NCI-H1048 (cell line): ENCODE results near the gene PRTG.
A peak's percentile ranks its signal among the peaks of the same experiment; 100 is the strongest.
"Not testable (repeated sequence)": the region's sequence is repeated elsewhere in the genome, so short reads cannot be mapped to it uniquely, and the experiment has no call there.

ENCODE experiments used
- DNase-seq: peaks from one replicate; lab custom pipeline; 2025; lab: John Stamatoyannopoulos, UW

The PRTG gene

GRCh38 chr15:55630858-55631257 lies 112.1 kb downstream of the PRTG start:
- no peak for DNase-seq

DNA sequence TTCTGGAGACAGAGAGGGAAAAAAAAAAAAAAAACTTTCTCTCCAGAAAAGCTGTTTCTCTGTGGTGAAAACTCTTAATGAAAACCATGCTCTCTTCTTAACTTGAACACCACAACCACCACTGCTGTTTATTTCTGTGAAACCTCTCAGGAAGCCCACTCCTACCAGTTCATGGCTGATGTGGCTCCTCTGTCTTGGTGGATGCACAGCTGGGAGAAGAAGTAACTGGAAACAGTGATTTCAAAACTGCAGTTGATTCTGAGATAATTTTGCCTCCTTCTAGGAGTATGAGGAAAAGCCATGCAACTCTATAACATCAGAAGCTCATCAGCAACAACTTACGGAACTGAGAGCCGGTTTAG lies 114.6 kb downstream of the PRTG start:
- DNase-seq: no peak

DNA sequence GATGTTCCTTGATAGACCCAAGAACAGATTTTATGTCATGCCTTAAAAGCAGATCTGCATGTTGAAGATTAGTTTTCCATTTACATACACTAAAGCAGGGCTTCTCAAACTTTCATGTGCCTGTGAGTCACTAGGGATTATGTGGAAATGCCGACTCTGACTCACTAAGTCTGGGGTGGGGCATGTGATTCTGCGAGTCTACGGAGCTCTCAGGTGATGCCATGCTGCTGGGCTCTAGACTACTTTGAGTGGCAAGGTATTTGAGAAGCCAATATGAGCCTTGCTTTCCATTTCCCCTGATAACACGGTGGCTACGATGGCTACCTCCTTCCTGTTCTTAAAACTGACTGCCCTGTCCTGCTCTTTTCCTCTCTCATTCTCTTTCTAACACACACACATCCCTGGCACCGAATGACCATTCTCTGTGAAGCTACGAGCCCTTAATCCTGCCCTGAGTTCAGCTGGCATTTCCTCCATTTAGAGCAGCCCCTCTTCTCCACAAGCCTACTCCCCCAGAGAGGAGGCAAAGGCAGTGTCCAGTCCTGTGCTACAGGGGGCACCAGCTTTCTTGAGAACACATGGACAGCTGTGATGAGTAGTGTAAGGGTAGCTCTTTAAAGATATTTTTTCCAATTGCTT lies 115.1 kb downstream of the PRTG start:
- DNase-seq: no peak

DNA sequence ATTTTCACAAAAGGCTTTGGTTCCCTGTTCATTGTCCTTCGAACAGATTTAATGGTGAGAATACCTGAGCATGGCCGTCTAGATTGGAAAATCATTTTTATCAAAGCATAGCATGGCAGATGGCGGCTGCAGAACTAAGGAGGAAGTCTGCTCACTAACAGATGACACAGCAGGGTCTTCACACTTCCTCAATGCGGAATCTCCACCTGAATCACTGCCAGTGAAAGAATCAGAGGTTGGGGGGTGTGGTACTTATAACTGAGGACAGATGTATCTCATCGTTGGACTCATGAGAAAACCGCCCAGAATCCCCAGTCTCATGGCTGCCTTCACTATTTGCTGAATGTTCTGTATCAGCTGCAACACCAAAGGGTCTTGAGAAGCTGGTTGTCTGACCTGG lies 123.2 kb downstream of the PRTG start:
- no peak for DNase-seq

GRCh38 chr15:55618387-55618786 lies 124.6 kb downstream of the PRTG start:
- no peak for DNase-seq

- no peak for DNase-seq
These were observed 127.5 kb downstream of the PRTG start for GRCh38 chr15:55615445-55615844.

DNA sequence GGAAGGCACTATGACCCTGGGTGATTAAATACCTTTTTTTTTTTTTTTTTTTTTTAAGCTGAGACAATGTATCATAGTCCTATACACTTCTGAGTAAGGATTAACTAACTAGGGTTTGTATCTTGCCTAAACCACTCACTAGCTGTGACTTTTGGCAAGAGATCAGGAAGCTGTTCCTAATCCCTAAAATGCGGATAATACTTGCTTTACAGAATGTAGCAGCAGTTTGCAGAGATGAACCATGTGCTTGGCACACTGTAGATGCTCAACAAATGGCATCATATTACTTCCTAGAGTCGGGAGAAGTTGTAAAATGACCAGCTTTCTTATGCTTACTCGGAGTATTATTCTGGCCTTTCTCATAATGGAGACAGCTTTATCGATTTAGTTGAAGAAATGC lies 129.2 kb downstream of the PRTG start:
- no peak for DNase-seq

DNA sequence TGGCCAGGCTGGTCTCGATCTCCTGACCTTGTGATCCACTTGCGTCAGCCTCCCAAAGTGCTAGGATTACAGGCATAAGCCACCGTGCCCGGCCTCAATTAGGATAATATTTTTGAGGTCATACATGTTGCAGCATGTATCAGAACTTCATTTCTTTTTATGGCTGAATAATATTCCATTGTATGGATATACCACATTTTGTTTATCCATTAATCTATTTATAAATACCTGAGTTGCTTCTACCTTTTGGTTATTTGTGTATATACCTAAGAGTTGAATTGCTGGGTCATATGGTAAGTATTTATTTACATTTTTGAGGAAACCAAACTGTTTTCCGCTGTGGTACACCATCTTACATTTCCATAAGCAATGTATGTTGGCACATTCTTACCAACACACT lies 136.7 kb downstream of the PRTG start:
- no peak for DNase-seq

- no peak for DNase-seq
These were observed 141.6 kb downstream of the PRTG start for GRCh38 chr15:55601374-55601773.

GRCh38 chr15:55599439-55599838 lies 143.5 kb downstream of the PRTG start:
- no peak for DNase-seq

- not testable (repeated sequence) for DNase-seq
These were observed 149.9 kb downstream of the PRTG start for GRCh38 chr15:55593019-55593418.

GRCh38 chr15:55590788-55591187 lies 152.2 kb downstream of the PRTG start:
- no peak for DNase-seq

DNA sequence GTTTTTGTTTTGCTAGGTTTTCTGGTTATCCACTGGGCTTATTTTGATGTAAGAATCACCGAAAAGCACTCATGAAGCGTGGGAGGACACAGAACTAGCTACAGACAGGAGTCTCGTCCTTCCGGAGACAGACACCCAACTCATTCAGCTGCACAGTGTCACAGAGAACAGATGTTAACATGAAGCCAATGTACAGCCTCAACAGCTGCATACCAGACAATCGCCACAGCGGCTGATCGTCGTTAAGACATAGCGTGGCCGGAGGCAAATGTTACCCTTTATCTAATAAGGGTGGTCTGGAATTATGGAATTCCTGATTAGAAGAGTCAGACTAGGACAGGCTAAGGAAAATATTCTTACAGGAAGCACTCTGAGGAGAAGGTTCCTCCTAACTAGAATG lies 153.7 kb downstream of the PRTG start:
- DNase-seq: no peak

DNA sequence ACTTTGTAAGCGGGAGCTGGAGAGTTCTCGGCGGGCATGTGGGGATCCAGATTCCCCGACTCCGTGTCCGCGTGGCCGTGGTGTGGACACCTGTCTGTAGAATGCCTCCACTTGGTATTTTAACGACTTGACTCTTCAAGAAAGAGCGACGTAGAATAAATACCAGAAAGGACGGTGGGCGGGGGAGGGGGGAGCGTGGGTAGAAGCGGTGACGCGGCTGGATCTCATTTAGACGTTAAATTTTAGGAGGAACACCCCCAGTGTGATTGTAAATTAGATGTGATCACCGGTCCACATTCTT lies 154.2 kb downstream of the PRTG start:
- no peak for DNase-seq

DNA sequence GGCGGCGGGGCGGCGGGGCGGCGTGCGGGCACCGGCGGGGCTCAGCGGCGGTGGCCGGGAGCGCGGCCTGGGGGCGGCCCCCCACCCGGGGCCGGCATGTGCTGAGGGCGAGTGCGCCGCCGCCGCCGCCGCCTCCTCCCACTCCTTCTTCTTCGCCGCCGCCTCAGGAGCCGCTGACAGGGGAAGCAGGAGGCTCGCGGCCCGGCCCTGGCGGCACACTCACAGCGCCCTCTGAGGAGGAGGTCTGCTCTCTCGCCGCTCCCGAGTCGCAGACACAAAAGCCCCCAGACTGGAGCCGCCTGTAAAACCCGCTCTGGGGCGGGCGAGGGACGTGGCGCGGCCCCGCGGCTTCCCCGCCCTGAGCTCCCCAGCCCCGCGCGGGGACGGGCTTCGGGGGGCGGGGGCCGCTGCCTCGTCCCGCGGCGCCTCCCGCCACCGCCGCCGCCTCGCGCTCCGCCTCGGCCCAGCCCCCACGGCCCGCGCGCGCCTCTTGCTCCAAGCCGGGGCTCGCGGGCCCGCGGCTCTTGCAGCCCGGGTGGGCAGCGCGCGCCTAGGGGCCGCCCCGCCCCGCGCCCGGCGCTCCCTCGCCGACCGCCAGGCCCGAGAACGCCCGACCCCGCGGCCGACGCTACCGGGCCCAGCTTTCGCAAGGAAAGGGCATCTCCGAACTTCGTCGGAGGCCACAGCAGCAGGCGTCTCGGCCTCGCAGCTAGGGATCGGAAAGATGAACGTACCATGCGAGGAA lies 154.7 kb downstream of the PRTG start, which contains the start of gene PYGO1:
Gene PYGO1, minus strand, starts transcription at position 276 of the 745 bp plus-strand sequence. CDS start 462 bp downstream, outside the sequence.
- DNase-seq: peak; percentile 11

DNA sequence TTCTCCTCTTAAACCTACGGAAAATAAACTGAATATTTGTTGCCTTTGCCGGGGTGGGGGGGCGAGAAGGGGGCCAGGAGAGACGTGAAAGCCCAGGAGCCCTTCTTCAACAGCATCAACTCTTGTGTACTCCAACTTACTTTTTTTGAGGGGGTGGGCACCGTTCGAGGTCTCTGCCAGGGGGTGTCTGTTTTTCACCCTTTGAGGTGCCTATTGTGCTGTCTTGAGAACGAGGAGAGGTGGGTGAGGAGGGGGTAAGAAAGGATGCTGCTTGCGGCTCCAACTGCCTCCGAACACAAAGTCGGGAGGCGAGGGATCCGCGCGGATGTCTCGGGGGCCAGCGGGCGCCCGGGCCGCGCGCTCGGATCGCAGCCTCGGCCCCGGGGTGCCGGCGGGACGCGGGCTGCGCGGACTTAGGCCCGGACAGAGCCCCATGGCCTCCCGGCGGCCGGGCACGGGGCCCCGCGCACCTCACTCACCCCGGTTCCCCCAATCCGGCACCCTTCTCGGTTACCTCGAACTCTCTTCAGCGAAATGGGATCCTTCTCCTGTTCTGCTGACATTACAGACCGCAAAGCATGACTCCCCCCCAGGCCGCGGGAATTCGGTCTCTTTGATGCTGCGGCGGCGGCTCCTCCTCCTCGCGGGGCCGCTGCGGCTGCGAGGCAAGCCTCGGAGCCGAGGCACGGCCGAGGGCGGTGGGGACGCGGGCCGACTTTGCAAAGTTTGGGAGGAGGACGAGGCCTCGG lies 155.5 kb downstream of the PRTG start:
- DNase-seq: no peak

DNA sequence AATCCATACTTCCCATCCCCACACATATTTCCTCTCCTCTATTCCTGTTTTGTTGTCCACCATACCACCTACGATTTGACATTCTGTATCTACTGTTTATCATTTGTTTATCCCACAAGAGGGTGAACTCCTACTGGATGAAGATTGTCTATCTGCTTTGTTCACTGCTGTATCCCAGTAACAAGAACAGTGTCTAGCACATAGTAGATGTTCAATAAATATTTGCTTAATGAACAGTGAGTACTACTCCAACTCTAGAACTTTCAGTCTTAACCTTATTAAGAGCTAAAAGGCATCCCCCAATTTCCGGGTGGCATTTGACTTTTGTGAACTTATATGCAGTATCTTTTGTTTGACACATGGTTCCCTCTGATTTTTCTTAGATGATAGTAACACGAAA lies 156.1 kb downstream of the PRTG start:
- no peak for DNase-seq

- no peak for DNase-seq
These were observed 166.0 kb downstream of the PRTG start for GRCh38 chr15:55576943-55577342.

GRCh38 chr15:55574096-55574495 lies 168.9 kb downstream of the PRTG start:
- DNase-seq: no peak

DNA sequence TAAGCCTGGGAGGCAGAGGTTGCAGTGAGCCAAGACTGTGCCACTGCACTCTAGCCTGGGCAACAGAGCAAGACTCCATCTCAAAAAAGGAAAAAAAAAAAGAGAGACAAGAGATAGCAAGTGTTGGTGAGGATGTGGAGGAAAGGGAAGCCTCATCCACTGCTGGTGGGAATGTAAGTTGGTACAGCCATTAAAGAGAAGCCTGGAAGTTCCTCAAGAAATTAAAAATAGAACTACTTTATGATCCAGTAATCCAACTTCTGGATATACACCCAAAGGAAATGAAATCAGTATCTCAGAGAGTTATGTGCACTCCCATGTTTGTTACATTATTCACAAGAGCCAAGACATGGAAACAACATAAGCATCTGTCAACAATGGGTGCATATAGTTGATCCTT lies 169.7 kb downstream of the PRTG start:
- DNase-seq: no peak

DNA sequence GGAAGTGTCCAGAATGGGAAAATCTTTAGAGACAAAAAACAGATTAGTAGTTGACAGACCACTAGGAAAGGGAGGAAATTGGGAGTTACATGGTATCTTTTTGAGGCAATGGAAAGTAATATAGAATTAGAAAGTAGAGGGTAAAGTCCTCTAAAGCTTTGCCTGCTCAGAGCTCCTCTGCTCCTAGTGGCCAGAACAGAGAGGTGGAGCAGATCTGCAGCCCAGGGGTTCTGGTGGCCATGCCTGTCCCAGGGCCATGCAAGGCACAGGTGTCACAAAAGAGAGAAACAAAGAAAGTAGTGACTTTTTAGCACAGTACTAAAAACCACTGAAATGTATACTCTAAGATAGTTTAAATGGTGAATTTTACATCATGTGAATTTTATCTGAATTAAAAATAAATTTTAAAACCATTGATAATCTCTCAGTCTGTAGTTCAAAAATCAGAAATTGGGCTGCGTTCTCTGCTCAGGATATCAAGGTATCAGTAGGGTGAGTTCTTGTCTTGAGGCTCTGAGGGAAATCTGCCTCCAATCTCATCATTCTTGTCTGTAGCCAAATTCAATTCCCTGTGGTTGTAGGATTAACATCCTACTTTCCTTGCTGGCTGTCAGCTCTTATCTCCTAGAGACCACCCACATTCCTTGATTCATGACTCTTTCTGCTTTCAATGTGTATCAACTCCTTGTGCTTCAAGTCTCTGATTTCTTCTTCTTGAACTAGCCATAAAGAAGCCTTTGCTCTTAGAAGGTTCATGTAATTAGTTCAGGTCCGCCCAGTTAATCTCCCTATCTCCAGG lies 178.4 kb downstream of the PRTG start:
- DNase-seq: no peak

DNA sequence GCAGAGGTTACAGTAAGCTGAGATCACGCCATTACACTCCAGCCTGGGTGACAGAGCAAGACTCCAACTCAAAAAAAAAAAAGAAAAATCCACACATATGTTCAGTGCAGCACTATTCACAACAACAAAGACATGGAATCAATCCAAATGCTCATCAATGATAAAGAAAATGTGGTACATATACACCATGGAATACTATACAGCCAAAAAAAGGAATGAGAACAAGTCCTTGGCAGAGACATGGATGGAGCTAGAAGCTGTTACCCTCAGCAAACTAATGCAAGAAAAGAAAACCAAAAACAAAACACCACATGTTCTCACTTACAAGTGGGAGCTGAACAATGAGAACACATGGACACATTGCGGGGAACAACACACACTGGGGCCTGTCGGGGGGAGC lies 180.4 kb downstream of the PRTG start:
- no peak for DNase-seq
